Right lobe of liver (tissue), 6 donors: ENCODE data around the gene CAPN10. TPM values are rescaled to one million over a fixed set of nuclear protein-coding genes. Genes with fewer than 3 reads are reported as not detected.
"Not testable (repeated sequence)": the region's sequence is repeated elsewhere in the genome, so short reads cannot be mapped to it uniquely, and the experiment has no call there.

Experiments used
- ATAC-seq, 4 donors: fragments of 200-7000 bp; cut with Tn5 transposase; one replicate each; pipeline ENCODE4 v1.9.1; 2020; ENCODE audit warnings: mild to moderate bottlenecking in 4 of 4, moderate library complexity in 4 of 4
- DNase-seq, 3 donors: peaks; one replicate each; pipeline ENCODE4 v3.0.0-alpha.2; 2020
- H3K27ac ChIP-seq, 3 donors: fragments of 200-600 bp; one replicate each; pipeline ENCODE4 v1.8.0; 2022
- H3K27me3 ChIP-seq, 2 donors: fragments of 200-600 bp; one replicate each; pipeline ENCODE4 v1.8.0; 2022
- H3K36me3 ChIP-seq, 4 donors: fragments of 200-600 bp; sonication (generic) in 1 of 4; one replicate each; pipeline versions ENCODE4 v1.5.1 to v1.8.0; 2017 to 2022; ENCODE audit warnings: control low read depth in 1 of 4
- H3K4me1 ChIP-seq, 4 donors: fragments of 200-600 bp; sonication (generic) in 1 of 4; one replicate each; pipeline versions ENCODE4 v1.5.1 to v1.8.0; 2017 to 2022; ENCODE audit warnings: control low read depth in 1 of 4
- H3K4me3 ChIP-seq, 3 donors: fragments of 200-600 bp; one replicate each; pipeline ENCODE4 v1.8.0; 2022
- H3K9me3 ChIP-seq, 4 donors: fragments of 200-600 bp; sonication (generic) in 1 of 4; one replicate each; pipeline versions ENCODE4 v1.5.1 to v1.8.0; 2017 to 2022; ENCODE audit warnings: control low read depth in 1 of 4
- POLR2A ChIP-seq: fragments of 450-650 bp; IDR thresholded peaks from one replicate; pipeline ENCODE4 v1.6.1; 2017; ENCODE audit warnings: antibody characterized with exemption, mild to moderate bottlenecking
- WGBS: methylation state at CpG from one replicate; pipeline ENCODE4 v1.1.6; 2018; ENCODE audit warnings: low coverage, low lambda C conversion rate; ENCODE audit not compliant: insufficient coverage; ENCODE audit errors: missing lambda C conversion rate; 5-methylcytosine and 5-hydroxymethylcytosine counted together
- intact Hi-C, 2 donors: fragments of 100-400 bp; cut with DNase I; formaldehyde crosslinking; loops; one replicate each; pipeline versions ENCODE4 v1.11.2 to v1.14.1; 2022
- long read RNA-seq: library from polyadenylated mRNA; unstranded; transcript quantifications from one replicate; pipeline ENCODE4 v2.0.0, GENCODE V29; 2019
- total RNA-seq, 6 experiments: library from RNA; depleted of rRNA in 2 of 6; stranded (reverse); fragments of >200 nt in 2 of 6; fragmentation: NEBNext Ultra II Directional in 3 of 6; extraction: Animal tissue kit (Norgen Biotek cat#: 25700) in 3 of 6; gene quantifications; one replicate each; pipeline versions ENCODE4 v1.1.0 to v1.2.4, GENCODE V29; 2016 to 2023
- TF ChIP-seq, protein P1 (sequence below), 4 donors: fragments of 200-600 bp in 3 of 4; fragments of 450-650 bp in 1 of 4; IDR thresholded peaks; one replicate each; pipeline versions ENCODE4 v1.5.1 to v1.8.0; 2016 to 2022; ENCODE audit warnings: antibody characterized with exemption in 4 of 4, mild to moderate bottlenecking in 2 of 4
- donor health status: DM: no; HTN: yes; CAD: no.
- donor health status: DM: no; HTN: no; CAD: no.
- donor health status: DM: no; HTN: no; CAD: no.
- donor health status: DM: no; HTN: yes; CAD: no.
- donor health status: DM: no; HTN: yes; CAD: no.

The CAPN10 gene, protein sequence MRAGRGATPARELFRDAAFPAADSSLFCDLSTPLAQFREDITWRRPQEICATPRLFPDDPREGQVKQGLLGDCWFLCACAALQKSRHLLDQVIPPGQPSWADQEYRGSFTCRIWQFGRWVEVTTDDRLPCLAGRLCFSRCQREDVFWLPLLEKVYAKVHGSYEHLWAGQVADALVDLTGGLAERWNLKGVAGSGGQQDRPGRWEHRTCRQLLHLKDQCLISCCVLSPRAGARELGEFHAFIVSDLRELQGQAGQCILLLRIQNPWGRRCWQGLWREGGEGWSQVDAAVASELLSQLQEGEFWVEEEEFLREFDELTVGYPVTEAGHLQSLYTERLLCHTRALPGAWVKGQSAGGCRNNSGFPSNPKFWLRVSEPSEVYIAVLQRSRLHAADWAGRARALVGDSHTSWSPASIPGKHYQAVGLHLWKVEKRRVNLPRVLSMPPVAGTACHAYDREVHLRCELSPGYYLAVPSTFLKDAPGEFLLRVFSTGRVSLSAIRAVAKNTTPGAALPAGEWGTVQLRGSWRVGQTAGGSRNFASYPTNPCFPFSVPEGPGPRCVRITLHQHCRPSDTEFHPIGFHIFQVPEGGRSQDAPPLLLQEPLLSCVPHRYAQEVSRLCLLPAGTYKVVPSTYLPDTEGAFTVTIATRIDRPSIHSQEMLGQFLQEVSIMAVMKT
- total RNA-seq: 10 to 100 TPM in 2 of 6 experiments, 1 to 10 TPM in 4; 7.2 to 13.8 (median 9.1) TPM
- long read RNA-seq, partial matches to known transcripts: 1 of 1 reads
- long read RNA-seq, other reads (novel, unspliced or antisense): 0 of 1 reads

DNA sequence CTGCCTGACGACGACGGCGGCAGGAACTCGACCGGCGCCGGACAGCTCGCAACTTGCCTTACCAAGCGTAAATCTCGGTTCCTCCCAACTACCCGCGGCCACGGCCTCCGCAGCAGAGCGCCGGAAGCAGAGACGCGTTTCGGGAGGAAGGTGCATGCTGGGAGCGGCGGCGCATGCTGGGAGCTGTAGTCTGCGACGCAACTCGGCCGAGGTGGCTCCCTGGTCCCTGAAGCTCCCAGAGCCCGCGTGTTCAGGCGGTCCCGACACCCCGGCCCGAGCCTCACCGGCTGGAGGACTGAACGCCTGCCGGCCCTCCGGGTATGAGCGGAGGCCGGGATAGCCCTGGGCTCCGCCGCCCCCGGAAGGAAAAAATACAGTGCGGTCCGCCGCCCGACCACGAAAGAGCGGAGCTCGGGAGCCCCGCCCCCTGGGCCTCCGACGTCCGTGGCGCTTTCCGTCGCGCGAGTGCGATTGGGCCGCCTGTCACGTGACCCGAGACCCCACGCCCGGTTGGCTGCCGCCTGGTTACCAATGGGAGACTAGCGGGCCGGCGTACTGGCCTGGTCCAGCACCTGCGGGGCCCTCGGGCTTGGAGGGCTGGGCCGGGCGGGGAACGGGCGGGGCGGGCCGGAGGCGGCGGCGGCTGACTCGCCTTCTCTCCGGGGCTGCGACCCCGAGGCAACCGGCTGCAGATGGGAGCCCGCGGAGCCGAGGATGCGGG lies at the start of gene CAPN10:
TSS of gene CAPN10 (plus strand) at position 537 of the 721 bp plus-strand sequence. CDS start at position 715, 178 bp downstream.
- 0% methylated on average over 16 of the region's 88 CpGs for WGBS
- Histone ChIP-seq H3K27me3 (no peaks in the 10 kb centered on the region), H3K4me1 (peaks cover 0 to 28% (median 8%) of the 10 kb centered on the region in 4 donors), H3K27ac (peak within 1 kb of the TSS; percentile 93 to 97 (median 96)), H3K9me3 (no peaks in the 10 kb centered on the region), H3K36me3 (peaks cover 0 to 5% (median 0%) of the 10 kb centered on the region in 4 donors), H3K4me3 (peak within 1 kb of the TSS; percentile 94 to 99 (median 97))
- DNase-seq (peak; percentile 99), ATAC-seq (peak; percentile 92 to 94 (median 94))
- peak; percentile 71 for TF ChIP-seq POLR2A
- TF ChIP-seq, protein P1, sequence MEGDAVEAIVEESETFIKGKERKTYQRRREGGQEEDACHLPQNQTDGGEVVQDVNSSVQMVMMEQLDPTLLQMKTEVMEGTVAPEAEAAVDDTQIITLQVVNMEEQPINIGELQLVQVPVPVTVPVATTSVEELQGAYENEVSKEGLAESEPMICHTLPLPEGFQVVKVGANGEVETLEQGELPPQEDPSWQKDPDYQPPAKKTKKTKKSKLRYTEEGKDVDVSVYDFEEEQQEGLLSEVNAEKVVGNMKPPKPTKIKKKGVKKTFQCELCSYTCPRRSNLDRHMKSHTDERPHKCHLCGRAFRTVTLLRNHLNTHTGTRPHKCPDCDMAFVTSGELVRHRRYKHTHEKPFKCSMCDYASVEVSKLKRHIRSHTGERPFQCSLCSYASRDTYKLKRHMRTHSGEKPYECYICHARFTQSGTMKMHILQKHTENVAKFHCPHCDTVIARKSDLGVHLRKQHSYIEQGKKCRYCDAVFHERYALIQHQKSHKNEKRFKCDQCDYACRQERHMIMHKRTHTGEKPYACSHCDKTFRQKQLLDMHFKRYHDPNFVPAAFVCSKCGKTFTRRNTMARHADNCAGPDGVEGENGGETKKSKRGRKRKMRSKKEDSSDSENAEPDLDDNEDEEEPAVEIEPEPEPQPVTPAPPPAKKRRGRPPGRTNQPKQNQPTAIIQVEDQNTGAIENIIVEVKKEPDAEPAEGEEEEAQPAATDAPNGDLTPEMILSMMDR (IDR thresholded peaks at IDR 0.05): no peak
- intact Hi-C loops: no loop called here

DNA sequence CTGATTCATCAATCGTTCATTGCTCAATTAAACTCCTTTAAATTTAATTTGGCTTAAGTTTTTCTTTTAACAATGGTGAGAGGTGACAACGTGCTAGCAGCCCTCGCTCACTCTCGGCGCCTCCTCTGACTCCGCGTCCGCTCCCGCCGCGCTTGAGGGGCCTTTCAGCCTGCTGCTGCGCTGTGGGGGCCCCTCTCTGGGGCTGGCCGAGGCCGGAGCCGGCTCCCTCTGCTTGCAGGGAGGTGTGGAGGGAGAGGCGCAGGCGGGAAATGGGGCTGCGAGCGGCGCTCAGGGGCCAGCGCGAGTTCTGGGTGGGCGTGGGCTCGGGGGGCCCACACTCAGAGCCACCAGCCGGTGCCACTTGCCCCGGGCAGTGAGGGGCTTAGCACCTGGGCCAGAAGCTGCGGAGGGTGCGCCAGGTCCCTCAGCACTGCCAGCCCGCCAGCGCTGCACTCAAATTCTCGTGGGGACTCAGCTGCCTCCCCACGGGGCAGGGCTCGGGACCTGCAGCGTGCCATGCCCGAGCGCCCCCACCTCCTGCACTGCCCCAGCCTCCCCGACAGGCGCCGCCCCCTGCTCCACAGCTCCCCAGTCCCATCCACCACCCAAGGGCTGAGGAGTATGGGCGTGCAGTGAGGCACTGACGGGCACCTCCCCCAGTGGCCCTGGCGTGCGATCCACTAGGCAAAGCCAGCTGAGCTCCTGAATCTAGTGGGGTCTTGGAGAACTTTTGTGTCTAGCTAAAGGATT lies 48.3 kb upstream of the CAPN10 start:
- Histone ChIP-seq H3K36me3 (no peaks in the 10 kb centered on the region), H3K27ac (no peak overlapping the region), H3K9me3 (no peaks in the 10 kb centered on the region), H3K4me3 (no peak overlapping the region), H3K4me1 (no peaks in the 10 kb centered on the region), H3K27me3 (no peaks in the 10 kb centered on the region)
- DNase-seq (no peak), ATAC-seq (no peak)
- 96% methylated on average over 11 of the region's 43 CpGs for WGBS
- TF ChIP-seq POLR2A: no peak
- TF ChIP-seq, protein P1 (IDR thresholded peaks at IDR 0.05): no peak
- intact Hi-C loops: no loop called here

DNA sequence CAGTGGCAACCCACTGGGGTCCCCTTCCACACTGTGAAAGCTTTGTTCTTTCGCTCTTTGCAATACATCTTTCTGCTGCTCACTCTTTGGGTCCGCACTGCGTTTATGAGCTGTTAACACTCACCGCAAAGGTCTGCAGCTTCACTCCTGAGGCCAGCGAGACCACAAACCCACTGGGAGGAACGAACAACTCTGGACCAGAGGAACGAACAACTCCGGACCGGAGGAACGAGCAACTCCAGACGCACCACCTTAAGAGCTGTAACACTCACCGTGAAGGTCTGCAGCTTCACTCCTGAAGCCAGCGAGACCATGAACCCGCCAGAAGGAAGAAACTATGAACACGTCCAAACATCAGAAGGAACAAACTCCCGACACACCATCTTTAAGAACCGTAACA lies 47.4 kb upstream of the CAPN10 start:
- H3K36me3 ChIP-seq, H3K9me3 ChIP-seq, intact Hi-C loops, H3K27me3 ChIP-seq, H3K4me1 ChIP-seq, DNase-seq, ATAC-seq, H3K27ac ChIP-seq, H3K4me3 ChIP-seq: not testable (repeated sequence)
- 95% methylated on average over 15 of the region's 17 CpGs for WGBS

DNA sequence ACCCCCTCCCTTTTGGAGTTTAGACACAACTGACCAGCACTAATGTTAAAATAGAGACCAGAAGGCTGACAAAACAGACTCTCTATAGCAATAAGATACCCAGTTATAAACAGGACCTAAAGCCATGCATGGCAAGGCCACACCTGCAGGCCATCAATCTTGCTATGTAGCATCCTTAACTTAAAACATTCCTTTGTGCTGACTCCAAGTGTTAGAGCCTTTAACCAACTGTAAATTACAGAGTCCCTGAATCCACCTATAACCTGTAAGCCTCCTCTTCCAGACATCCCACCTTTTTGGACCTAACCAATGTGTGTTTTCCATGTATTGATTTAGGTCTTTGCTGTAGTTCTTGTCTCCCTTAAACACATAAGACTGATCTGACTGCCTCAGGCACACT lies 46.6 kb upstream of the CAPN10 start:
- ATAC-seq (no peak), DNase-seq (no peak)
- no peaks in the 10 kb centered on the region for H3K4me1 ChIP-seq
- H3K27me3 ChIP-seq: no peaks in the 10 kb centered on the region
- intact Hi-C loops: no loop called here
- H3K9me3 ChIP-seq: no peaks in the 10 kb centered on the region
- TF ChIP-seq POLR2A: no peak
- TF ChIP-seq, protein P1 (IDR thresholded peaks at IDR 0.05): no peak
- no peak overlapping the region for H3K27ac ChIP-seq
- no peaks in the 10 kb centered on the region for H3K36me3 ChIP-seq
- no peak overlapping the region for H3K4me3 ChIP-seq
